ENCODE results near the gene LENEP.
A peak's percentile ranks its signal among the peaks of the same experiment; 100 is the strongest.

LENEP gene

DNA sequence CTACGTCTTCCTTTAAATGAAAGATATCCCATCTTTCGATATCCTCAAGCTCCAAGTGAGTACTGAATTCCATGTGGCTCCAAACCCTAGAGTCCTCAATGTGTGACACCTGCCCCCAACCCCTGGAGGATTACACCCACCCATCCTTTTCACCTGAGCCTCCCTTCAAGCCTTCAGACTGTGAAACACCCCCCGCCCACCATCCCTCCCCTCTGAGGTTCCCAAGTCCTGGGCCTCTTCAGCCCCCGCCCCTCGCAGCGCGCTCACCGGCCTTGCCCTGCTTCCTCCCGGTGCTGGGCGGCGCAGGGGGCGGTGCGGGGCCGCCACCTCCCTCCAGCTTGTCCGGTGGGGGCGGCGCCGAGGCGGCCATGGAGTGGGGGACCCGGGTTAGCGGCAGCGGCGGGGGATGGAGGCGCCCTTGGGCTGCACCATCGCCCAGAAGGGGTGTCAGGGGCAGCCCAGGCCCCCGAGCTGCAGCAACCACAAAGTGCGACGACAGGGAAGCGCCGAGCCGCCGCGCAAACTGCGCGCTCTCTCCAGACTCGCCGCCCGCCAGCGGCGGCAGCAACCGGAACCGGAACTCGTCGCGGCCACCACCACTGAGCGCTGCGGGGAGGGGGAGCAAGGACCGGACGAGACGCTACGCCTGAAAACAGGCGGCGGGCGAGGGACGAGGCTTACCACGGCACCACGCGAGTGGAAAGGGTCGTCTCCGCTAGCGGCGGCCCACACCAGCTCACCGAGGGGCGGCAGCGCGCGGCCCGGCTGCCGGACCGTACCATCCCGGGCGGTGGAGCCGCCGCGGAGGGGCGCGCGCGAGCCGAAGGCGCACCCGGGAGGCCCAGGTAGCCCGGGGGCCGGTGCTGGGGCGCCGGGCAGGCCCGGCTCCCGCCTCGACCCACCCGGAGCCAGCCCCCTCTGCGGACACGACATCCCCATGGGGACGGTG, 31.9 kb upstream of the LENEP start, which contains the start of gene PYGO2:
Gene PYGO2, minus strand, starts transcription at position 576 of the 949 bp plus-strand sequence. Its CDS starts 206 bp downstream, at position 370.
- H3K4me3 ChIP-seq (ENCODE audit: low read length) = peak within 1 kb of the TSS; percentile 72
- TF ChIP-seq, protein P1, sequence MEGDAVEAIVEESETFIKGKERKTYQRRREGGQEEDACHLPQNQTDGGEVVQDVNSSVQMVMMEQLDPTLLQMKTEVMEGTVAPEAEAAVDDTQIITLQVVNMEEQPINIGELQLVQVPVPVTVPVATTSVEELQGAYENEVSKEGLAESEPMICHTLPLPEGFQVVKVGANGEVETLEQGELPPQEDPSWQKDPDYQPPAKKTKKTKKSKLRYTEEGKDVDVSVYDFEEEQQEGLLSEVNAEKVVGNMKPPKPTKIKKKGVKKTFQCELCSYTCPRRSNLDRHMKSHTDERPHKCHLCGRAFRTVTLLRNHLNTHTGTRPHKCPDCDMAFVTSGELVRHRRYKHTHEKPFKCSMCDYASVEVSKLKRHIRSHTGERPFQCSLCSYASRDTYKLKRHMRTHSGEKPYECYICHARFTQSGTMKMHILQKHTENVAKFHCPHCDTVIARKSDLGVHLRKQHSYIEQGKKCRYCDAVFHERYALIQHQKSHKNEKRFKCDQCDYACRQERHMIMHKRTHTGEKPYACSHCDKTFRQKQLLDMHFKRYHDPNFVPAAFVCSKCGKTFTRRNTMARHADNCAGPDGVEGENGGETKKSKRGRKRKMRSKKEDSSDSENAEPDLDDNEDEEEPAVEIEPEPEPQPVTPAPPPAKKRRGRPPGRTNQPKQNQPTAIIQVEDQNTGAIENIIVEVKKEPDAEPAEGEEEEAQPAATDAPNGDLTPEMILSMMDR (conservative IDR thresholded peaks at IDR 0.05; ENCODE audit: low read length) = no peak; the same call in 1 of the 2 replicates
- peak; percentile 64 for DNase-seq (ENCODE audit: low read depth)

DNA sequence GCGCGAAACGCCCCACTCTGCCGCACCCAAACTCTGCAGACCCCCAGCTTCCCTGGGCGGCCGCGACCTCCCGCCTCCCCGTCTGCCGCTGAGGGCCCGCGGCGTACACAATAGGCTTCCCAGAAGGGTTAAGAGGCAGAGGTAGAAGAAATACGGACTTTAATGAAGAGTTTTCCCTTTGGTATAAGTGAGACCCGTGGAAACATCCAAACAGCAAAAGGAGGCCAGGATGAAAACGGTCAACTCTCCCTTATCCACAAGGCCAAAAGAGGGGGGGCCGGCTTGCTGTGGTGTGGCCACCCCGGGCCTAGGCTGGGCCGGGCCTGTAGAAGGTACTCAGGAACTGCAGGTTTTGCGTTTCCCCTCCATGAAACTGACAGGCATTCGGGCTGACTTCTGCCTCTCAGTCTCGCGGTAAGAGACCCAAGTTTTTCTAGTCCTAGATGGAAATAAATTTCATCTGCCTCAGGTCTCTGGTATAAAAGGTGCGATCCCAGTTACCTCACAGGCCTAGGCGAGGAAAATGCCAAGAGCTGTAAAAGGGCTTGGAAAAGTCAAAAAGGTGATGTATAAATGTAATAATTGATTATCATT, 31.1 kb upstream of the LENEP start:
- TF ChIP-seq, protein P1 (conservative IDR thresholded peaks at IDR 0.05; ENCODE audit: low read length) = no peak
- no peak for DNase-seq (ENCODE audit: low read depth)
- peak overlapping the region; percentile 72 for H3K4me3 ChIP-seq (ENCODE audit: low read length)

DNA sequence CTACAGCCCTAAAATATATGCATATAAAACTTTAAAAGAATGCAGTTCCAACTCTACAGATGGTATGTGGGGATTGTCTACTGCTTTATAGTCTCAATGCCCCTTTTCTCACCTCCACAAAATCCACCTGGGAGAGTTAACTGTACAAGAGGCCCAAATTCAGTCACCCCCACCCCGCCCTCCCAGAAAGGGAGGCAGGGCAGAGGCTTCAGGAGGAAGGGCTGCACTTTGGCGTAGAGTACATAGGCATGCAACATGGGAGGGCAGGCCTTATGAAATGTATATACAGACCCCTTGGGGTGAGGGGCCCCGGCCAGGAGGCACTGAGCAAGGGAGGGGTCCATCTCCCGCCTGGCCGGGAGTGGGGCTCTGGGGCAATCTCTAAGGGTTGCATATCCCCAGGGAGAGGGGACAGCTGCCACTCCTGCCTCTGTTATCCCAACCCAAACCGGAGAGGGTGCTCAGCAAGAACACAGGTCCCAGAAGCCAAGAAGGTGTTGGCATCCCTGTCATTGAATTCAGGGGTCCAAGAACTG, 30.5 kb upstream of the LENEP start:
- TF ChIP-seq, protein P1 (conservative IDR thresholded peaks at IDR 0.05; ENCODE audit: low read length) = no peak
- DNase-seq (ENCODE audit: low read depth) = no peak
- peak overlapping the region; percentile 72 for H3K4me3 ChIP-seq (ENCODE audit: low read length)

DNA sequence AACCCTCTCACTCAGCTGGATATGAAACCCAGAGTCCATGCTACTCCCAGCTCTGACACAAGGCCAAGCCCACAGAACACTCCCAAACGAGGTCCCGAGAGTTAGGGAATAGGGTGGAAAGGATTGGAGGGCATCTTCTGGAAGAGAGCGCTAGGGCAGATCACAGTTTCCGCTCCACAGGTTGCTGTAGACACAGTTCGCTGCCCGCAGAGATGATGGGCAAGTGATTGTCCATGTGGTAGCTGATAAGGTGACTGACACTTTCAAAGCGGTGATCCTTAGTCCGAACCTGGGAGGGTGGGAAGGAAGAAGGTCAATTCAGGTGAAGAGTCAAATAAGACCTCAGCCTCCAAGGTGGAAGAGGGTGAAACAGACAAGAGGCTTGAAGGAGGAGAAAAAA, 29.7 kb upstream of the LENEP start:
- TF ChIP-seq, protein P1 (conservative IDR thresholded peaks at IDR 0.05; ENCODE audit: low read length) = no peak
- H3K4me3 ChIP-seq (ENCODE audit: low read length) = no peak overlapping the region

DNA sequence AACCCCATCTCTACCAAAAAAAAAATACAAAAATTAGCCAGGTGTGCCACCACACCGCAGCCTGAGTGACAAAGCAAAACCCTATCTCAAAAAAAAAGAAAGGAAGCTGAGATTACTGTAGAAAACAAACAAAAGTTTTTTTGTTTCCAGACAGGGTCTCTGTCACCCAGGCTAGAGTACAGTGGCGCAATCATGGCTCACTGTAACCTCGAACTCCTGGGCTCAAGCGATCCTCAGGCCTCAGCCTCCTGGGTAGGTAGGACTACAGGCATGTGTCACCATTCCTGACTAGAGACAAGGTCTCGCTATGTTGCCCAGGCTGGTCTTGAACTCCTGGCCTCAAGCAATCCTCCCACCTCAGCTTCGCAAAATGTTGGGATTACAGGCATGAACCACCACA, 29.0 kb upstream of the LENEP start:
- DNase-seq (ENCODE audit: low read depth) = no peak
- H3K4me3 ChIP-seq (ENCODE audit: low read length) = no peak overlapping the region
- TF ChIP-seq, protein P1 (conservative IDR thresholded peaks at IDR 0.05; ENCODE audit: low read length) = no peak

More for the DNA sequence above, 29.7 kb upstream of the LENEP start:
- no peak for DNase-seq (ENCODE audit: low read depth)

DNA sequence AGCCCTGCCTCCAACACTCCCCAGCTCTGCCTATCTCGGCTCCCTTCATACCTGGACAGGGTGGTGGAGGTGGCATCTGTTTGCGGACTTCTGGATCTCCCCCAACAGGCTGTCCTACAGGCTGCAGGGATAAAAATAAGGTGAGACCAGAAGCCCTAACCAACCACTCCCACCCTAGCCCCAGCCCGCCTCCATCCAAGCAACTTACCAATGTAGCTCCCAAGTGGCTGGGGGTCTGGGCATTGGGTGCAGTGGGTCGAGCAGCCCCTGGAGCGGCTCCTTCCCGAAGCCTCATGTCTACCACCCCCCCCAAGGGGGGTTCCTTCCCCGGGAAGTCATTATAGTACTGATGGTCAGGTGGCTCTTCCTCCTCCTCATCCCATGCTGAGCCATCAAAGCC, 27.3 kb upstream of the LENEP start:
- TF ChIP-seq, protein P1 (conservative IDR thresholded peaks at IDR 0.05; ENCODE audit: low read length) = no peak
- no peak overlapping the region for H3K4me3 ChIP-seq (ENCODE audit: low read length)
- DNase-seq (ENCODE audit: low read depth) = no peak
